ENCODE measurements around the gene PSMB5.

DNA sequence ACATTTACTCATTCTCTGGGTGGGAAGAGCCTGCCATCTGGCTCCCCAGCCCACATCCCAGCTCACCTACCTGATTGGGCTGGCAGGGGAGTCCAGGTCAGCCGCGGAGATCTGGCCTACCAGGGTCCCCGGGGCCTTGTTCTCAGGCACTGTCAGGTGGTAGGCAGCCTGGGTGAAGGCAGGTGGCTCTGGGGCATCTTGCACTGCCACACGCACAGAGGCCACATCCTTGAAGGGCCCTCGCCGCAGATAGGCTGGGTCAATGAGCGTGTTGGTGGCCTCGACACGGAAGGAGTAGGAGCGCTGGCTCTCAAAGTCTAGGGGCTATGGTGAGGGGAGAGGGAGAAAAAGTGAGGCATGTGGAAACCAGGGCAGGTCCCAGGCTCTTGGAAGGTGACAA, 18.7 kb upstream of the PSMB5 start:
- TF ChIP-seq, protein P1, sequence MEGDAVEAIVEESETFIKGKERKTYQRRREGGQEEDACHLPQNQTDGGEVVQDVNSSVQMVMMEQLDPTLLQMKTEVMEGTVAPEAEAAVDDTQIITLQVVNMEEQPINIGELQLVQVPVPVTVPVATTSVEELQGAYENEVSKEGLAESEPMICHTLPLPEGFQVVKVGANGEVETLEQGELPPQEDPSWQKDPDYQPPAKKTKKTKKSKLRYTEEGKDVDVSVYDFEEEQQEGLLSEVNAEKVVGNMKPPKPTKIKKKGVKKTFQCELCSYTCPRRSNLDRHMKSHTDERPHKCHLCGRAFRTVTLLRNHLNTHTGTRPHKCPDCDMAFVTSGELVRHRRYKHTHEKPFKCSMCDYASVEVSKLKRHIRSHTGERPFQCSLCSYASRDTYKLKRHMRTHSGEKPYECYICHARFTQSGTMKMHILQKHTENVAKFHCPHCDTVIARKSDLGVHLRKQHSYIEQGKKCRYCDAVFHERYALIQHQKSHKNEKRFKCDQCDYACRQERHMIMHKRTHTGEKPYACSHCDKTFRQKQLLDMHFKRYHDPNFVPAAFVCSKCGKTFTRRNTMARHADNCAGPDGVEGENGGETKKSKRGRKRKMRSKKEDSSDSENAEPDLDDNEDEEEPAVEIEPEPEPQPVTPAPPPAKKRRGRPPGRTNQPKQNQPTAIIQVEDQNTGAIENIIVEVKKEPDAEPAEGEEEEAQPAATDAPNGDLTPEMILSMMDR (IDR thresholded peaks at IDR 0.05): no peak
- TF ChIP-seq POLR2A (IDR thresholded peaks at IDR 0.05; ENCODE audit: low read depth): no peak

All from esophagus muscularis mucosa (tissue), 3 donors.